HuH-7.5 (cell line): Measurements from ENCODE around the gene CADM2.
A peak's percentile ranks its signal among the peaks of the same experiment; 100 is the strongest.

ENCODE experiments used
- DNase-seq: peaks from one replicate; pipeline ENCODE4 v3.0.0; 2011; ENCODE audit warnings: low spot score

Gene CADM2

DNA sequence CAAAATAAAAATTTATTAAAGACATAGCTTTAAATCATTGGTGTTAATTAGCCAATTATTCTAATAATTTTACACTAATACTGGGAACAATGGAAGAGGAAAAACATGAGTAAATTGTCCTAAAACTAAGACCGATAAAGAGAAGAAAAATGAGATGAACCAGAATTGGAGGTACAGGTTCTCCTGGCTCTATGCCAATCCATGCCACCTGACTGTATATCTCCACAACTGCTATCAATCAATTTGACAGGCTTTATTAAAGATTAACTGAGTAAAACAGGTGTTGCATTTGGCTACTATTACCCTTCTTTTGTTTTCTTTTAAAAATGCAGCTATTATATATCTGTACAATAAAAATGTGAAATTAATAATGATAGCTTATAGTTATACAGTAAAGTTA is 850.0 kb downstream of the CADM2 start:
- no peak for DNase-seq

DNA sequence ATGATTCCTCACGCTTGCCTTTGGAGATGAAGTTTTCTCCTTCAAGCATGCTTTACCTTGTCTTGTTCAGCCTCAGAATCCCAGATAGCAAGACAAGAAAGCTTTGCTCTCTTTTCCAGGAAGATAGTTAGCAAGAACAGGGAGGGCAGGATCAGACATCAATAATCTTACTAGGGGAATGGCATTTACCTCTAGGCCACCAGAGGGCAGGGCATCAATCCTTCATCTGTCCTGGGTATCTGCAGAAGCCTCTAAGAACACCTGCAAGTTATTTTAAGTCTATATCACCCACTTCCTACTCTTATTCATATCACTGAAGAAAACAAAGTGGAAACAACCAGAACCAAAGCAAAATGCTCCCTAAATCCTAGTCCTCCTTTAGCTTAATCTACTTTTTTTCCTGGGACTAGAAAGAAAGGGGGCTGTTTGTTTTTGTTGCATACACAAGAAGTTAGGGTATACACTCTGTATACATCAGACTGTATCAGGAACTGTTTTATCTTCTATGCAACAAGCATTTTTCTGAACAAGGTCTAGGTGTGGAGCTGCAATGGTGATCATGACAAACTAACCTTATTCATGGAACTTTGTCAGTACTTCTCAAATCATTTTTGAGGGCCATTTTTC is 862.5 kb downstream of the CADM2 start:
- DNase-seq = peak; percentile 3

- no peak for DNase-seq
These were observed 877.2 kb downstream of the CADM2 start for GRCh38 chr3:85835857-85836440.

DNA sequence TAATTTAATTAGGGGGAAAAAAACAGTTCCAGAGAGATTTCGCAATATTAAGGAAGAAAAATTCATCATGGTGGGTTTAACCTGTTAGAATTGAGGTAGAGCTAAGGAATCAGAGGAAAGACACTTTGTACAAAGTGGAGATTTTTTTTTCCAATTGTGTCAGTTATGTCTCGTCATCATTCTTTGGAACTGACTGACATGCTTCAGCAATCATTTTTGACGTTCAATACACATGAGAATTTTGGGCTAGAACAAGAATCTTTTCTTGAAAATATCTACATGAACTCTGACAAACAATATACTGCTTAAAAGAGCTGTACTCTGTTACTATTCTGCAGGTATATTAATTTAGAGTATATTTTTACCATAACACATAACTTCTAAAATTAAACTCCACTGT is 878.6 kb downstream of the CADM2 start:
- no peak for DNase-seq

GRCh38 chr3:85838921-85839320 is 880.1 kb downstream of the CADM2 start:
- DNase-seq = no peak

DNA sequence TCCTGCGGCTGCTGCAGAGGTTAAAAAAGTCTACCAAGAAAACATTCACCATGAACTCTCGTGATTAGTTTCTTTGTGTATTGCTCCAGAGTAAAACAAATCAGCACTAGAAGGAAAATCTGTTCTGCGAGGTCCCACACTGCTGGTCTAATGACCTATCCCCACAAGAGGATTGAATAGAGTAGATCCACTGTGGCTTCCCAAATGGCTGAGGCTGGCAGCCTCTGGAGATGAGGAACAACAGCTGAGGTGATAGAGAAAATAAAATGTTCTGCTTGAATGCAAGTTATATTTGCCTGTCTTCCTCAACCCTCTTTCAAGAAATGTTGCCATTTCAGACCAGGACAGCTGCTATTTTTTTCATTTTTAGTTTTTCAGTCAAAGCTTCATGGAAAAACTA is 883.3 kb downstream of the CADM2 start:
- DNase-seq = no peak

- DNase-seq = no peak
These were observed 888.2 kb downstream of the CADM2 start for GRCh38 chr3:85846940-85847339.

- DNase-seq = no peak
These were observed 892.3 kb downstream of the CADM2 start for GRCh38 chr3:85851071-85851470.

GRCh38 chr3:85853805-85854204 is 895.0 kb downstream of the CADM2 start:
- no peak for DNase-seq

DNA sequence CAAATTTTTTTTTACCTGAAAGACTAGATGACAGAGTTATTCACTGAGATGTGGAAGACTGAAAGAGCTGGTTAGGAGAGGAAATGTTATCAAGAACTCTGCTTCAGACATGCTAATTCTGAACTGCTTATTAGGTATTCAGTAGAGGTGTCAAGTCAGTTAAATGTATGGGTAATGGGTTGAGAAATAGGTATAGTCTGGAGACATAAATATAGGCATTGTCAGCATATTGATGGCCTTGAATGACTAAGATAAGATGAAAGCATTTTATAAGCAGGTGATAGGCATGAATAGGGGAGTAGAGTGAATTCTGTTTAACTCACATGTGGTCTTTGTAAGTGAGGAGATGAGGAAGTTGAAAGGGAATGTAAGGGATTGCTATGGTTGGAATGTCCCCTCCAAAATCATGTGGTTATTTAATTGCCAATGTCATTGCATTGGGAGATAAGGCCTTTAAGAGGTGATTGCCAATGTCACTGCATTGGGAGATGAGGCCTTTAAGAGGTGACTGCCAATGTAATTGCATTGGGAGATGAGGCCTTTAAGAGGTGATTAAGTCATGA is 904.2 kb downstream of the CADM2 start:
- no peak for DNase-seq

DNA sequence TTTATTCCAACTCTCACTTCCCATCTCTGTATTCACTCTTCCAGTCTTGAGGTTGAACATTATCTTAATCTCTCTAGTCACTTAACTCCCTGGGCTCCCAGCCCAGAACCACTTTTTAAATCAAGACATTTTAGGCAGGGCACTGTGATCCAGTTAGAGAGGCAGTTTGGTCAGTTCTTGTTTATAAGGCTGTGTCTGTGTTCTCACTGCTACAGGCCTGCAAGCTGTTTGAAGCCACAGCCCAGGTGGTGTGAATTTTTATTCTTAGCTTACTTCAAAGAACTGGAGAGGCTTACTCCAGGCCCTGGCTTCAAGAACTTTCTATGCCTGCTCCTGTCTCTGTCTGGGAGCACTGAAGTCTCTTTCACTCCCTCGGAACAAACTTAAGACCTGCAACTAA is 906.1 kb downstream of the CADM2 start:
- no peak for DNase-seq

DNA sequence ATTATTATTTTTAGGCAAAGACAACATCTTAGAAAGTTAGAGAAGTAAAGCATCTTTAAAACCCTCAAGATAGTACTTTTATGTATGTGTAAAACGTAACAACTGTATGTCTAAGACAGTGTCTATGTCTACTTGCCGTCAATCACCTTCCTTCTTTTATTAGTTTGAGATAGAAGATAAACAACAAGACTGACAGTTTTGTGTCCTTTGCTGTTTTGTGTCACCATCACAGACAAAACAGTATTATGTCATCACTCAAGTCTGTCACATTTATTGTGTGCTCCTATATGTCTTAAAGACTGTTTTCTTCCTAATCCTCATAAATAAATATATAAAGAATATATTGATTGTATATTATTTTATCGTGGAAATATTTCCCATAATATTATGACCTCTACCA is 908.3 kb downstream of the CADM2 start:
- DNase-seq = no peak

- DNase-seq = no peak
These were observed 916.8 kb downstream of the CADM2 start for GRCh38 chr3:85875589-85875988.

- DNase-seq = no peak
These were observed 918.8 kb downstream of the CADM2 start for GRCh38 chr3:85877631-85878030.

DNA sequence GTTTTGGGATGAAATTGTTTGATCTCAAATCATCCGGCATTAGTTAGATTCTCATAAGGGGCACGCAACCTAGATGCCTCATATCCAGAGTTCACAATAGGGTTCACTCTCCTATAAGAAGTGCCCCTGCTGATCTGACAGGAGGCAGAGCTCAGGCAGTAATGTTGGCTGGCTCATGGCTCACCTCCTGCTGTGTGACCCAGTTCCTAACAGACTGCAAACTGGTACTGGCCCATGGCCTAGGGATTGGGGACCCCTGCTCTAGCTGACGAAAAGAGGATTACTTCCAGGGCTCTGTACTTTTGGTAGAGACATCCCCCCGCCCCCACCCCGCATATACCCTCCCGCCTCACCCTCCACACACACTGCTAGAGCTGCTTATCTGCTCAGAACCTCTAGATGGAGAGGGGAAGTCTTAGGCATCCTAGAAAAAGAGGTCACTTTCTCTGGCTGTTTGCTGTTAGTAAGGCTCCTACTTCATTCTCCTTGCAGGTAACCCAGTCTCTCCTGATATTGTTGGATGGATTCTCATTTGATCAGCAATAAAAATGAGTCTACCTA is 923.1 kb downstream of the CADM2 start:
- no peak for DNase-seq

GRCh38 chr3:85890043-85890555 is 931.3 kb downstream of the CADM2 start:
- DNase-seq = no peak

DNA sequence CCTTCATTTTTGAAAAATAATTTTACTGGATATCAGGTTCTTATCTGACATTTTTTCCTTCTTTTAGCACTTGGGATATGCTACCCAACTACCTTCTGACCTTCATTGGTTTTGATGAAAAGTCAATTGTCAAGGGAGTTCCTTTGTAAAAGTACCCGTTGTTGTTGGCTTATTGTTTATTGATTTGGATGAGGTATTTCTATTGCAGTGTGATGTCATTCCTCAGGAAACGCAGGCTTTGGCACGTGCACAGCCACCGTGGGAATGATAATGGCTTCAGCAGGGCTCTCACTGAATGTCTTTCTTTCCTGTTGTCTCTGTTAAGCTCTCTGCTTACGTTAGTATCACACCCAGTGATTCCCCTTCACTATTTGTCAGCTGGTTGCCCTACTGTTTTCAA is 944.6 kb downstream of the CADM2 start:
- no peak for DNase-seq

DNA sequence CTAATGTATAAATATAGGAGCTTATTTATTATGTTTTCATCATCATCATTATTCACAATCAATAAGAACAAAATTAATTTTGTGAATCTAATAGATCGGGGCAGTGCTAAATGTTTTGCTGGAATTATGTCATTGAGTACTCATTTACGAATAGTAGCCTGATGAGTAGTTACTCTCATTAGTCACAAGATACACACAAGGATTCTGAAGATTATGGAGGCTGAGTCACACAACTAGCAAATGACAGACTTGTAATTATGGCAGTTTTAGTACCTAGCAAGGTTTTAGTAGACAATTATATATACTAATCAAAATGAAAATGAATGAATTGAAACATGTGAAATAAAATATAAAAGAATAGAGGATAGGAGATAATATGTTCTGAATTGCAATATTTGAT is 954.2 kb downstream of the CADM2 start:
- no peak for DNase-seq

GRCh38 chr3:85922374-85922773 is 963.6 kb downstream of the CADM2 start:
- DNase-seq = no peak

GRCh38 chr3:85930718-85931117 is 971.9 kb downstream of the CADM2 start:
- no peak for DNase-seq

DNA sequence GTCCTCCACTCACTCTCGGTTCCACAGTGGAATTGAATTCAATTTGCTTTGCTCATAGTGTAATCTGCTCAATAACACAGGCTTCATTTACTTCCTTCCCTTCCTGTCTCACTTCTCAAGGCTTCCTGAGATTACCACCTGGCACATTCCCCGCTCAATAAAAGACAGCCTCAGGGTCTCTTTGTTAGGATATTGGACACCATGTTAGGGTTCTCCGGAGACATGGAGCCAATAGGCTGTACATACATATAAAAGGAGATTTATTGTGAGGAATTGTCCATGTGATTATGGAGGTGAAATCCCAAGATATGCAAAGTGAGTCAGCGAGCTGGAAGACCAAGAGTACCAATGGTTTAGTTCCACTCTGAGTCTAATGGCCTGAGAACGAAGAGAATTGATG is 974.5 kb downstream of the CADM2 start:
- DNase-seq = no peak

GRCh38 chr3:85935171-85935570 is 976.4 kb downstream of the CADM2 start:
- no peak for DNase-seq

DNA sequence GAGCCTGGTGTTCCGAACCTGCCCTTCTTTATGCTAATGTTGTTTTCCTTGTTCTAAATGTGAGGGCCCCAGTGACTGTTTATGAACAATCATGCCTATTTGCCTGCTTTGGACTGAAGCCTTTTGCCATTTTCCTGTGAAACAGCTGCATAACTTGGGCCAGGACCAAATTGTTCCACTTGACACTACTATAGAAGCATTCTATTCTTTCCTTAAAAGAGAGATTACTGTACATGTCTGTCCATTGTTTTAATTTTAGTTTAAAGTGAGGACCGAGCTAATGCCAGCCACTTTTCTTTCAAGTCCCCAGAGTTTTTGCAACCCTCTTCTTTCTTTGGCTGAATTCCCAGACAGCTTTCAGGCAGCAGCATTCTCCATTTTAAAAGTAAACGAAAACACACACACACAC is 980.3 kb downstream of the CADM2 start:
- DNase-seq = no peak
